Spleen (tissue), 7 donors: ENCODE measurements around the gene ZNRF2.

Experiments used
- CTCF ChIP-seq, 11 experiments: fragments of 200-600 bp in 7 of 11; fragments of 450-650 bp in 4 of 11; sonication (generic) in 4 of 11; IDR thresholded peaks in 8 of 11; conservative IDR thresholded peaks in 3 of 11; 1 replicate in 7 of 11; 2 replicates in 4 of 11; pipeline versions ENCODE4 v1.4.0 to v1.8.0; 2016 to 2021; ENCODE audit warnings: antibody characterized with exemption in 11 of 11, inconsistent platforms in 4 of 11, mild to moderate bottlenecking in 1 of 11
- POLR2A ChIP-seq, 3 donors: fragments of 450-650 bp; IDR thresholded peaks; one replicate each; pipeline ENCODE4 v1.5.1; 2017; ENCODE audit warnings: antibody characterized with exemption in 3 of 3, mild to moderate bottlenecking in 1 of 3
- POLR2AphosphoS5 ChIP-seq, 3 donors: sonication (generic); formaldehyde crosslinking; IDR thresholded peaks; one replicate each; pipeline ENCODE4 v1.5.1; 2017; ENCODE audit warnings: antibody characterized with exemption in 3 of 3
- donor health status: DM: no; HTN: no; CAD: no; lungs with moderate emphysema.
- donor health status: DM: no; HTN: no; CAD: no.
- donor health status: DM: no; HTN: no; CAD: no.

- no peak for TF ChIP-seq CTCF (IDR thresholded peaks at IDR 0.05 in 8 of 11, conservative IDR thresholded peaks at IDR 0.05 in 3 of 11)
- no peak for TF ChIP-seq POLR2A (IDR thresholded peaks at IDR 0.05)
- no peak for TF ChIP-seq POLR2AphosphoS5 (IDR thresholded peaks at IDR 0.05)
Observed at GRCh38 chr7:30379131-30379530, 94.7 kb downstream of the ZNRF2 start.
